ENCODE measurements around the gene PDE11A. TPM values are rescaled to one million over a fixed set of nuclear protein-coding genes. Genes with fewer than 3 reads are reported as not detected.

PDE11A gene
- total and polyA plus RNA-seq, 2 donors from 2014 or later = 0.58 to 0.82 TPM

GRCh38 chr2:177574356-177574755, 498.2 kb downstream of the PDE11A start:
- Histone ChIP-seq H3K36me3 (ENCODE audit: control insufficient read depth in 2 of 3, insufficient read depth in 3 of 3, low read length in 3 of 3) (no peaks in the 10 kb centered on the region), H3K9me3 (ENCODE audit: control insufficient read depth in 2 of 3, insufficient read depth in 1 of 3, low read length in 3 of 3) (no peaks in the 10 kb centered on the region), H3K27me3 (ENCODE audit: control insufficient read depth, insufficient read depth, low read length) (no peaks in the 10 kb centered on the region), H3K4me3 (ENCODE audit: low read length in 3 of 3) (no peak overlapping the region), H3K9ac (ENCODE audit: low read length in 3 of 3) (no peak overlapping the region), H3K27ac (ENCODE audit: low read depth in 2 of 2, low read length in 2 of 2) (no peak overlapping the region), H3K4me1 (ENCODE audit: control insufficient read depth in 2 of 3, insufficient read depth in 2 of 3, low read depth in 1 of 3, low read length in 3 of 3) (no peaks in the 10 kb centered on the region)
- TF ChIP-seq CTCF (IDR thresholded peaks at IDR 0.05; ENCODE audit: borderline replicate concordance, extremely low read depth, insufficient read depth) = no peak
- no peak for DNase-seq
- intact Hi-C loops (cut with DNase I) = no loop called here
- no peak for FAIRE-seq

Other genes with a start within 250 kb of the PDE11A start
- gene RBM45, start 39.7 kb upstream of the PDE11A start, total RNA-seq = 19.2 TPM
- gene RBM45, start 39.7 kb upstream of the PDE11A start, polyA plus RNA-seq (ENCODE audit: insufficient read depth, low read depth, low replicate concordance) = 10.1 TPM
- gene OSBPL6, start 121.7 kb upstream of the PDE11A start, total RNA-seq = 0.91 TPM
- 1.4 TPM for gene OSBPL6, start 121.7 kb upstream of the PDE11A start, polyA plus RNA-seq (ENCODE audit: insufficient read depth, low read depth, low replicate concordance)

Data from kidney (tissue), 14 donors.